ENCODE measurements around the gene EMD.

DNA sequence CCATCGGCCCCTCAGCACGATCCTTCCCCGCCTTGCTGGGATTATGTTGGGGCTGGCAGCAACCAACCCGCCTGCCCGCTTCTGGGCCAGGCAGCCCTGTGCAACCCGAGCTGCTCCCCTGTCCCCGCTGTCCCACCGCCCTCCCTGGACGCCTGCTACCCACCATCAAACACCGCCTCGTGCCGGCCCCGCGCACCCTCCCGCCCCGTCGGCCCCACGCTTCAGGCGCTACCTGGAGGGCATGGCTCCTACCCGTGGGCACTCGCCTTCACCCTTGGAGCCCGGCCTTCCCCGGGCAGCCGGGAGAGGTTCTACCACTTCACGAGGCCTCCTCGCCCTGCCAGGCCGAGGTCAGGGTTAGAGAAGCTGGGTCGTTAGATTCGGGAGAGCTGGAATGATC, 46.5 kb upstream of the EMD start:
- TF ChIP-seq POLR2AphosphoS5 (IDR thresholded peaks at IDR 0.05) (no peak), POLR2A (IDR thresholded peaks at IDR 0.05) (no peak)
- TF ChIP-seq, protein P1, sequence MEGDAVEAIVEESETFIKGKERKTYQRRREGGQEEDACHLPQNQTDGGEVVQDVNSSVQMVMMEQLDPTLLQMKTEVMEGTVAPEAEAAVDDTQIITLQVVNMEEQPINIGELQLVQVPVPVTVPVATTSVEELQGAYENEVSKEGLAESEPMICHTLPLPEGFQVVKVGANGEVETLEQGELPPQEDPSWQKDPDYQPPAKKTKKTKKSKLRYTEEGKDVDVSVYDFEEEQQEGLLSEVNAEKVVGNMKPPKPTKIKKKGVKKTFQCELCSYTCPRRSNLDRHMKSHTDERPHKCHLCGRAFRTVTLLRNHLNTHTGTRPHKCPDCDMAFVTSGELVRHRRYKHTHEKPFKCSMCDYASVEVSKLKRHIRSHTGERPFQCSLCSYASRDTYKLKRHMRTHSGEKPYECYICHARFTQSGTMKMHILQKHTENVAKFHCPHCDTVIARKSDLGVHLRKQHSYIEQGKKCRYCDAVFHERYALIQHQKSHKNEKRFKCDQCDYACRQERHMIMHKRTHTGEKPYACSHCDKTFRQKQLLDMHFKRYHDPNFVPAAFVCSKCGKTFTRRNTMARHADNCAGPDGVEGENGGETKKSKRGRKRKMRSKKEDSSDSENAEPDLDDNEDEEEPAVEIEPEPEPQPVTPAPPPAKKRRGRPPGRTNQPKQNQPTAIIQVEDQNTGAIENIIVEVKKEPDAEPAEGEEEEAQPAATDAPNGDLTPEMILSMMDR (IDR thresholded peaks at IDR 0.05) = no peak
